HCT116 (cell line): ENCODE results near the gene GET3.

Experiments used
- CEBPB ChIP-seq: IDR thresholded peaks from 2 replicates; pipeline ENCODE4 v1.6.1; 2012; ENCODE audit warnings: low read depth
- JUND ChIP-seq: IDR thresholded peaks from 2 replicates; pipeline ENCODE4 v1.6.1; 2012
- POLR2A ChIP-seq: IDR thresholded peaks from 2 replicates; pipeline ENCODE4 v1.7.0; 2011; ENCODE audit warnings: borderline replicate concordance; ENCODE audit not compliant: insufficient read depth, insufficient read length; ENCODE audit errors: extremely low read depth
- TF ChIP-seq, protein P1 (sequence below), 3 experiments: fragments of 200-600 bp in 1 of 3; sonication (generic) in 1 of 3; IDR thresholded peaks in 2 of 3; conservative IDR thresholded peaks in 1 of 3; 2 replicates each; pipeline ENCODE4 v1.5.1; 2012 to 2017; ENCODE audit warnings: low read depth in 2 of 3, low read length in 2 of 3, antibody characterized with exemption in 1 of 3, borderline replicate concordance in 1 of 3, control low read depth in 1 of 3, mild to moderate bottlenecking in 1 of 3, mixed read lengths in 1 of 3, mixed run types in 1 of 3, moderate library complexity in 1 of 3; ENCODE audit not compliant: insufficient read depth in 1 of 3

DNA sequence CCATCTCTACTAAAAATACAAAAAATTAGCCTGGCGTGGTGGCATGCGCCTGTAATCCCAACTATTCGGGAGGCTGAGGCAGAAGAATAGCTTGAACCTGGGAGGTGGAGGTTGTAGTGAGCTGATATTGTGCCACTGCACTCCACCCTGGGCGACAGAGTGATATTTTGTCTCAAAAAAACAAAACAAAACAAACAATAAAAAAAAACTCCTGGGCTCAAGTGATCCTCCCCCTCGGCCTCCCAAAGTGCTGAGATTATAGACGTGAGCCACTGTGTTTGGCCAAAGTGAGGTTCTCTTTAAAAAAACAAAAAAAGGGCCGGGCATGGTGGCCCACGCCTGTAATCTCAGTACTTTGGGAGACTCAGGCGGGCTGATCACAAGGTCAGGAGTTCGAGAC lies 50.2 kb downstream of the GET3 start:
- TF ChIP-seq, protein P1, sequence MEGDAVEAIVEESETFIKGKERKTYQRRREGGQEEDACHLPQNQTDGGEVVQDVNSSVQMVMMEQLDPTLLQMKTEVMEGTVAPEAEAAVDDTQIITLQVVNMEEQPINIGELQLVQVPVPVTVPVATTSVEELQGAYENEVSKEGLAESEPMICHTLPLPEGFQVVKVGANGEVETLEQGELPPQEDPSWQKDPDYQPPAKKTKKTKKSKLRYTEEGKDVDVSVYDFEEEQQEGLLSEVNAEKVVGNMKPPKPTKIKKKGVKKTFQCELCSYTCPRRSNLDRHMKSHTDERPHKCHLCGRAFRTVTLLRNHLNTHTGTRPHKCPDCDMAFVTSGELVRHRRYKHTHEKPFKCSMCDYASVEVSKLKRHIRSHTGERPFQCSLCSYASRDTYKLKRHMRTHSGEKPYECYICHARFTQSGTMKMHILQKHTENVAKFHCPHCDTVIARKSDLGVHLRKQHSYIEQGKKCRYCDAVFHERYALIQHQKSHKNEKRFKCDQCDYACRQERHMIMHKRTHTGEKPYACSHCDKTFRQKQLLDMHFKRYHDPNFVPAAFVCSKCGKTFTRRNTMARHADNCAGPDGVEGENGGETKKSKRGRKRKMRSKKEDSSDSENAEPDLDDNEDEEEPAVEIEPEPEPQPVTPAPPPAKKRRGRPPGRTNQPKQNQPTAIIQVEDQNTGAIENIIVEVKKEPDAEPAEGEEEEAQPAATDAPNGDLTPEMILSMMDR (IDR thresholded peaks at IDR 0.05 in 2 of 3, conservative IDR thresholded peaks at IDR 0.05 in 1 of 3; ENCODE audit: borderline replicate concordance in 1 of 3, insufficient read depth in 1 of 3, low read depth in 2 of 3, low read length in 2 of 3) = no peak
- no peak for TF ChIP-seq POLR2A
- no peak for TF ChIP-seq JUND
- TF ChIP-seq CEBPB = no peak
